ENCODE data around the gene SSTR3.

Gene SSTR3

GRCh38 chr22:37229012-37229804 lies 16.9 kb upstream of the SSTR3 start:
- DNase-seq (ENCODE audit: low read depth) = no peak

DNA sequence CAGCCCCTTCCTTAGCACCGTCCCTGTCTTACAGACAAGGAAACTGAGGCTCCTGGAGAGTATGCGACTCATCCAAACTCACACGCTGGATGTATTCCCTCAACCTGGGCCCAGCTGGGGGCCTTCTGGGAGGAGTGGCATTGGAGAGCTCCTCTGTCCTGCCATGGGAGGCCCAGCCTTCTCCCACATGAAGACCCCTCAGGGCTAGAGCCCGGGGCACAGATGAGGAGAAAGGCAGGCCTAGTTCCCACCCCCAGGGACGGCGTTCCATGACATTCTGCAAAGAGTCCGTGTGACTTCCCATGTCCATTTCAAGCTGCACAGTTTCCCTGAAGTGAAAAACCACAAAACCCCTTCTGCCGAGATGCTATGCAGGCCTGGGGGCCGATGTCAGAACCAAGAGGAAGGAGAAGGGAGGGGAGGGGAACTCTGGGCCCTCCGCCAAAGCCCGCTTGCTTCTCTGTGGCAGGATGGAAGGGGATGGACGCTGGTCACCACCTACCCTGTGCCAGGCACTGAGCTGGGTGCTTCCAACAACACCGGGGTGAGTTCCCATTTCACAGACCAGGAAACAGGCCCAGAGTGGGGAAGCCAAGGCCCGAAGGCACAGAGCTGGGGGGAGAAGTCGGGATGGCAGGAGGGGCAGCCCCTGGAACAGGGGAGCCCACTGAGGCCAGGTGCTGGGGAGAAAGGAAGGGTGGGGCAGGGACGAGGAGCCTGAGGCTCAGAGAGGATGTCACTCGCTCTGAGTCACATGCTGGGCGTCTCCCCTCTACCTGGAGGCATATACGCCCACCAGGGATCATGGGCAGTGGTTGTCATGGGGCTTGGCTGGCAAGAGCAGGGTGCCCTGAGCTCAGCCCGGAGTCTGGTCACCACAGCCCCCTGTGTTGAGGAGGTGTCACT lies 16.1 kb upstream of the SSTR3 start:
- DNase-seq (ENCODE audit: low read depth) = no peak

- DNase-seq (ENCODE audit: low read depth) = no peak
Measured at GRCh38 chr22:37226514-37226913, 14.2 kb upstream of the SSTR3 start.

DNA sequence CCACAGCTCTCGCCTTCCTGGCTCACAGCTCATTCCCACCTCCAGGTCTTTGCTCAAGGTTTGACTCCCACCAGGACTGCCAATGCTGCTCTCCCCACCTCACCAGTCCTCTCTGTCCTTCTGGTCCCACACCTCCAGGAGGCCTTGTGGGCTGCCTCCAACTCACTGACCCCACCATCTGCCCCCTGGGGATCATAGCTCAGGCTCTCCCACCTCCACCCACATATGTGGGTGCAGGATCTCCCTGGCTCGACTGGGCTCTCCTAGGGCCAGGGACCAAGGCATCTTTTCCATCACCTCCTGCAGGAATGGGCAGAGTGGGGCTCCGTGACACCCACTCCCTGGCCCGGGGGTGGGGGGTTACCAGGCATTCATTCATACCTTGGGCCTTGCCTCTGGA lies 13.8 kb upstream of the SSTR3 start:
- DNase-seq (ENCODE audit: low read depth) = no peak

- no peak for DNase-seq (ENCODE audit: low read depth)
Measured at GRCh38 chr22:37225481-37225880, 13.2 kb upstream of the SSTR3 start.

DNA sequence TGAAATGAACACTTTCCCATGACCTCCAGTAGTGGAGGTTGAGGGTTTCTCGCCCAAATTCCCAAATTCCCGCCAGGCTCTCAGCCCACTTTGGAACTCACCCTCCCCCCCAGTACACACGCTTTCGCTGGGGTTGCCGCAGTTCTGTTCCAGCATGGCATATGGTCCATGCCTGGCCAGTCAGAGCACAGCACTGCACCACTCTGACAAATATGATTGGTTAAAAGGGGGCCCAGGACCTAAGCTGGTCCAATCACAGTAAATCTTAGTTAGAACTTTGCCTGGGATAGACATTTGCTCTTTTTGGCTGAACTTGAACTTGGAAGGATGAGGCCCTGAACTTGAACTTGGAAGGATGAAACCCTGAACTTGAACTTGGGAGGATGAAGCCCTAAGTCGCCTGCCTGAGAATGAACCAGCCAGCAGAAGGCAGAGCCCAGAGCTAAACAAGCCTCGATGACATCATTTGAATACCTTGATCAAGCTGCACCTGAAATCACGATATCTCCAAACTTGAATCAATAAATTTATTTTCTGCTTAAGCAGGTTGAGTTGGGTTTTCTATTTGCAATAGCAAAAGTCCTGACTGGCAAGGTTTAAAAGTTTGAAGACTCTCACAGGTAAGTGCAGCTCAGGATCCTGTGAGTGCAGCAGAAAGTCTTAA lies 12.6 kb upstream of the SSTR3 start:
- DNase-seq (ENCODE audit: low read depth) = no peak

DNA sequence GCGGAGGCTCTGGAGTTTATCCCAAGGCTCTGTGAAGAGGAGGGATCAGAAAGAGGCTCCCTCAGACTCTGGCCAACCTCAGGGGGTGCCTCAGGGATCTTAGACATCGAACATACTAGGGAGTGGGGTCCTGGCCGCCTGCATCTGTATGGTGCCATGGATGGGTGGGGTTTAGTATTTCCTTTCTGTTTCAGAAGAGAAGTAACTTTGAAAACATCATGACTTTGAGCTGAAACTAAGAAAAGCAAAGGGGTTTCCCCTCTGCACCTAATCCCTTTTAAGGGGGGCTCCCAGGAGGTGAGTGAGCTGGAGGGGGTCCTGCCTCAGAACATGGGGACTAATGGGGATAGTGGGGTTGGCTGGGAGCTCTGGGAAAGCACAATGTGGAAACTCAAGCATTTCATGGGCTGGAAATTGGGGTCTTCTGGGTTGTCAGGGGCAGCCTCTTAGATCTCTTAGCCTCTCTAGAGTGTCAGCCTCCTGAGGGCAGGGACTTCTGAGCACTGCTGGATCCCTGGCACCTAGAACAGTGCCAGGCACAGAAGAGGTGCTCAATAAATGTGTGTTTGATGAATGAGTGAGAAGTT lies 11.8 kb upstream of the SSTR3 start:
- no peak for DNase-seq (ENCODE audit: low read depth)

DNA sequence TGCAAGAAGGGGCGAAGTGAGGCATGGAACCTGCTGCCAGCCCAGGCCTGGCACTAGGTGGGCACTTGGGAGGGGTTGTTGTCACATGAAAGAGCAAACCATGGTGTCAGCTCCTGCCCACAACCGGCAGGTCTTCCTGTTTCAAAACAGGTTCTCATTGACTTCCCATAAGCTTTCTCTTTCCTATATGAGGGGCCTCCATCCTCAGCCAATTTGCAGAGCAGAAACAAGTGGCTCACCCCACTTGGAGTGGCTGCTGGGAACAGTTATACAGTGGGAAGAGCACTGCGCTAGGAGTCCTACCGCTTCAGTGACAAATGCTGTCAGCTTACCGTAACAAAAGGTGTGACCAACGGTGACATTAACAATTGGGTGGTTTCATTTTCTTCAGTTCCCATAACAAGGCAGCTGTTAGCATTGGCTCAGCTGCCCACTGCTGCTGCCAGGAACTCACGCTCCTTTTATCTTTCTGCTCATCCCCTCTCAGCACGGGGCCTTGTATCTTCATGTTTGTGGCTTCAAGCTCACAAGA lies 10.2 kb upstream of the SSTR3 start:
- no peak for DNase-seq (ENCODE audit: low read depth)

GRCh38 chr22:37221424-37222333 lies 9.4 kb upstream of the SSTR3 start:
- no peak for DNase-seq (ENCODE audit: low read depth)

- no peak for DNase-seq (ENCODE audit: low read depth)
Measured at GRCh38 chr22:37220543-37220981, 8.3 kb upstream of the SSTR3 start.

GRCh38 chr22:37219533-37219932 lies 7.3 kb upstream of the SSTR3 start:
- DNase-seq (ENCODE audit: low read depth) = no peak

- no peak for DNase-seq (ENCODE audit: low read depth)
Measured at GRCh38 chr22:37218771-37219411, 6.6 kb upstream of the SSTR3 start.

GRCh38 chr22:37218399-37218770 lies 6.1 kb upstream of the SSTR3 start:
- no peak for DNase-seq (ENCODE audit: low read depth)

DNA sequence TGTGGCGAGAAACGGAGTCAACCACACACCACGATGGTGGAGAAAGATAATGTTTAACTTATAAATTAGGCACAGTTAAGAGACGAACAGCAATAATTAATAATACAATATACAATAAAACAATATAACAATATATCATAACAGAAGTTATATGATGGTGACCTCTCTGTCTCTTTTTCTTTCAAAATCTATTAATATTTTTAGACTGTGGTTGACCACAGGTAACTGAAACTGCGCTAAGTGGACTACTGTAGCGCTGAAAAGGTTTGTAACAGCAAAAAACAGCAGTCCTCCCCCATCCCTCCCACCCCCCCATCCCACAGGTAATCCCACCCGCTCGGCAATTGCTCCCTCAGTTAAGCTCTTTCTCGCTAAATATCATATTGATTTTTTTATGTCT lies 3.6 kb upstream of the SSTR3 start:
- no peak for DNase-seq (ENCODE audit: low read depth)

DNA sequence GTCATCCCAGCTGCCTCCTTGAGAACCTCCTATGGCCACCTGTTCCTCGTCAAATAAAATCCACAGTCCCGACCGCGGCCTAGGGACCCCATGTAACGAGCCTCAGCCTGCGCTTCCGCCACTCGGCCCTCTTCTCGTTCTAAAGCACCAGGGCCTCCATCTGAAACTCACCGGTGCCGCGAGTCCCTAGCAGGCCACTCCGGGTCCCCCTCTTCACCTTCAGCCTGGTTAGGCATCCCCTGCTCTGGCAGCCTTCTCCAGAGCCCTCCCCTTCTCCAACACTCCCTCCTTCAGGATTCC lies 2.4 kb upstream of the SSTR3 start:
- DNase-seq (ENCODE audit: low read depth) = no peak

GRCh38 chr22:37213941-37214730 lies 1.9 kb upstream of the SSTR3 start:
- DNase-seq (ENCODE audit: low read depth) = no peak

DNA sequence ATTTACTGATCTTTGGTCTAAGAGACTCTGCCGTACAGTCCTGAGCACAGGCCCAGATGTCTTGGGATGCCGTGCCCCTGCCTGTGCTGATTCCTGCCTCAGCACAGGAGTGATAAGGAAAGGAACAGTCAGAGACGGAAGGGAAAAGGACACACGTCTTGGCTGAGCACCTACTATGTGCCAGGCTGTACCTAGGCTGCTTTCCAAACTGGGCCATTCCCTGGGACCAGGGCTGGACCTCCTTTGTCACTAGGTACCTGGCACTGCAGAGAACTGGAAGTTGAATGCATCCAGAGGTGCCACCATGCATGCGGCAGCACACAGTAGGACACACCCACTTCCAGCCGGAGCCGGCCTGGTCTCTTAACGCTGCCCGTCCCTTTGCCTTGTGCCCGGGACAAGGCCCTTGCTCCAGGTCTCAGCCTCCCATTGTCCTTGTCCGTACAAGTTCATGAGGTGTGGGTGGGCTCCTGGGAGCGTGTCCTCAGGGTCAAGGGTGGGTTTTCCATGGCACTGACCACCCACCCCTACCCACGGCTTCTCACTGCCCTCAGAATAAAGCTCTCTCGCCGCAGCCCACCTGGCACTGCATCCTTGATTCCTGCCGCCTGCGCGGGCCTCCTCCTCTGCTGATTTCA lies 1.1 kb upstream of the SSTR3 start:
- no peak for DNase-seq (ENCODE audit: low read depth)

GRCh38 chr22:37211866-37212173 lies 457 bp downstream of the SSTR3 start:
- DNase-seq (ENCODE audit: low read depth) = no peak

GRCh38 chr22:37211075-37211865 lies 1.0 kb downstream of the SSTR3 start:
- DNase-seq (ENCODE audit: low read depth) = no peak

Measured in activated T-cell treated with anti-CD3 and anti-CD28 coated beads for 48 hours (primary cell).